GM12873 (cell line): Measurements from ENCODE around the gene FTSJ3.

Experiments
- TF ChIP-seq, protein P1 (sequence below): IDR thresholded peaks from 2 replicates; pipeline ENCODE4 v1.5.1; 2012; ENCODE audit warnings: low read depth, mild to moderate bottlenecking, moderate library complexity, low read length, control low read depth; ENCODE audit not compliant: insufficient read depth; ENCODE audit errors: missing control alignments

The FTSJ3 gene

DNA sequence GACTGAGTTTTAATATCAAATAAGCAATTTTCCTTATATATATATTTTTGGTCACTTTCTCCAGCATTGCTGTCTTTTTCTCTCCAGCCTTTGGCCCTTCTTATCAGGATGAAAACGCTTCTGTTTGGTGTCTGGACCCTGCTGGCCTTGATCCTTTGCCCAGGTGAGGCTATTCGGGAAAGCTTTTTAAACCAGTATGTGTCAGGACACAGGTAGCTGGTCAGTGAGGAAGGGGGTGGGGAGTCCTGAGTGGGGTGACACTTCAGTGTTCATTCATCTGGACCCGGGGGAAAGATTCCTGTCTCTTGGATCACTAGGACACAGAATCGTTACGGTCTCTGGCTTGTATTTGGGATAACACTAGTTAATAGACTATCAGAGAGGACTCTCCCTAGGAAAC is 27.2 kb upstream of the FTSJ3 start:
- TF ChIP-seq, protein P1, sequence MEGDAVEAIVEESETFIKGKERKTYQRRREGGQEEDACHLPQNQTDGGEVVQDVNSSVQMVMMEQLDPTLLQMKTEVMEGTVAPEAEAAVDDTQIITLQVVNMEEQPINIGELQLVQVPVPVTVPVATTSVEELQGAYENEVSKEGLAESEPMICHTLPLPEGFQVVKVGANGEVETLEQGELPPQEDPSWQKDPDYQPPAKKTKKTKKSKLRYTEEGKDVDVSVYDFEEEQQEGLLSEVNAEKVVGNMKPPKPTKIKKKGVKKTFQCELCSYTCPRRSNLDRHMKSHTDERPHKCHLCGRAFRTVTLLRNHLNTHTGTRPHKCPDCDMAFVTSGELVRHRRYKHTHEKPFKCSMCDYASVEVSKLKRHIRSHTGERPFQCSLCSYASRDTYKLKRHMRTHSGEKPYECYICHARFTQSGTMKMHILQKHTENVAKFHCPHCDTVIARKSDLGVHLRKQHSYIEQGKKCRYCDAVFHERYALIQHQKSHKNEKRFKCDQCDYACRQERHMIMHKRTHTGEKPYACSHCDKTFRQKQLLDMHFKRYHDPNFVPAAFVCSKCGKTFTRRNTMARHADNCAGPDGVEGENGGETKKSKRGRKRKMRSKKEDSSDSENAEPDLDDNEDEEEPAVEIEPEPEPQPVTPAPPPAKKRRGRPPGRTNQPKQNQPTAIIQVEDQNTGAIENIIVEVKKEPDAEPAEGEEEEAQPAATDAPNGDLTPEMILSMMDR = no peak

DNA sequence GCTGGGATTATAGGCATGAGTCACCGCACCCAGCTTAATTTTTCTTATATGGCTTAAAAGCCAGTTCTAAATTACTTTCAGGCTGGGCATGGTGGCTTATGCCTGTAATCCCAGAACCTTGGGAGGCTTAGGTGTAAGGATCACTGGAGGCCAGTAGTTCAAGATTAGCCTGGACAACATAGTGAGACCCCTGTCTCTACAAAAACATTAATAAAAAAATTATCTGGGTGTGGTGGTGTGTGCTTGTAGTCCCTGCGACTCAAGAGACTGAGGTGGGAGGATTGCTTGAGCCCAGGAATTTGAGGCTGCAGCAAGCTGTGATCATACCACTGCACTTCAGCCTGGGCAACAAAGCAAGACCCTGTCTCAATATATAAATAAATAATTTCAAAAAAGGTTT is 25.8 kb upstream of the FTSJ3 start:
- TF ChIP-seq, protein P1 = no peak

DNA sequence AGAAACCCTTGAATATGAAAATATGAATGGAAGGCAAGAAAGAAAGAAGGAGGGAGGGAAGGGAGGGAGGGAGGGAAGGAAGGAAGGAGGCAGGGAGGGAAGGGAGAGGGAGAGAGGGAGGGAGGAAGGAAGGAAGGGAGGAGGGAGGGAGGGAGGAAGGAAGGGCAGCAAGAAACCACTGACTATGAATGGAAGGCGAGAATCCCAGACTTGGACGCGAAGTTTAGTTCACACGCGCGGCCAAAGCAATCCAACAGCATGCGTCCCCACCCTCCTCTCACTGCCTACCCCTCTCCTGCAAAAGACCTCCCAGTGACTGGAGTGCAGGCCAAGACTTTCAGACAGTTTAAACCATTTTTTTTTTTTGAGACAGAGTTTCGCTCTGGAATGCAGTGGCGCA is 22.9 kb upstream of the FTSJ3 start:
- TF ChIP-seq, protein P1 = no peak

DNA sequence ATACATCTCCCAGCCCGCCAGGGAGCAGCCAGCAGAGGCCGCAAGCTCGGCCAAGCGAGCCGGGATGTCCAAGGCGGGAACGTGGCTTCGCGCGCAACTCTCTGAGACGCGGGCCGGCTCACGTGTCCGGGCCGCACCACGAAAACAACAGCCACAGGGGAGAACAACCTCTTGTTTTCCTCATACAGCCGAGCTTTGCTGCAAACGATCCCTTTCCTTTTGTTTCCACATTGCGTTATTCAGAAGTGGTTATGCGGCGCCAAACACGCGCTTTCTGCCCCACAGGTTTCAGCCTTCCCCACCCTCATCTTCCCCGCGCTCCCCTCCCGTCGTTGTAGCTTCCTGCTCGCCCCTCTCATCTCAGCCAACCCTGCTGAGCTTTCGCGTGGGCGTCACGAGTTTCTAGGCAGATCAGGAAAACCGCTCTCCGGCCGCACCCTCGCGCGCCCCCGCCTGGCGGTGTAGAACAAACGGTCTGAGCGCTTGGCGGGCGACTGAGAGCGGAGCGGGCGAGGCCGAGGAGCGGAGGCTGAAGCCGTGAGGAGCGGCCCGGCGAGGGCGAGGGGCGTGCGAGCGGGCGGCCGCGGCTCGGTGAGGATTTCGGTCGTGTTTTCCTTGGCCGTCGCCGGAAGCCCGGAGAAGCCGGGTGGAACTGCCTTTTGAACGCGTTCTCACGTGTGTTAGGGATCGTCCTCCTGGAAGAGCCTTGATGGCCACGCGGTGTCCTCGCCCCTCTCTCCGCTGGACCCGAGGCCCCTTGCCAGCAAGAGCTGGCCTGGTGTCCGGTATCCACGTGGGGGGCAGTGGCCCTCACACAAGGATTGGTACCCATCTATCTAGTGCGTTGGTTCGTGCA is 21.6 kb upstream of the FTSJ3 start:
- TF ChIP-seq, protein P1 = peak; percentile 61

DNA sequence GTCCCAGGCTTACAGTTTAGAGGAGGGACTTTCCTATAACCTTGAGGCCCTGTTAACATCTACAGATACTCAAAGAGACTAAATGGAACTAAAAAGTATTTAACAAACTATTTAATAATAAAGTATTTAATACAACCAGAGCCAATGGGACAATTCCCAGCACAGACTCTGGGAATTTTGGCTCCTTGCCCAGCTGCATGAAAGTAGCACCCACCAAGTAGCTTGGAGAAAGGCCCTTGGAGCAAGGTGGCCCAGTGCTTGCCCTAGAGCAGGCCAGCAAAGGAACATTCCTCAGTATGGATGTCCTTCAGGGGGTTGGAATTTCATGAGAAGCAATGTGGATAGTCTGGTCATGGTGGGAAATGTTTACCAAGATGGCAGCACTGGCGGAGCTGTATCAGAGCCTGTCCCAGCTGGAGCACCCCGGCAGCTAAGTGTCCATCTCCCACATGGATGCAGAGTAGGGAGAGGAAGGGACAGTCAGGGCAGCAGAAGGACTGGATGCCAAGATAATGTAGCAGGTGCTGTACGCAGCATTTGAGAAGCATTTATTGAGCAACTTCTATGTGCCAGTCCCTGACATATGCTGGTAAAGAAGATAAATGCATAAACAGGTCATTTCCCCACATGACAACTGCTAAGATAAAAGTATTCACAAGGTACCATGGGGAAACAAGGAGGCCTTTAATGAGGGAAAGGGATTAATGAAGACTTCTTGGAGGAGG is 20.2 kb upstream of the FTSJ3 start:
- TF ChIP-seq, protein P1 = no peak

DNA sequence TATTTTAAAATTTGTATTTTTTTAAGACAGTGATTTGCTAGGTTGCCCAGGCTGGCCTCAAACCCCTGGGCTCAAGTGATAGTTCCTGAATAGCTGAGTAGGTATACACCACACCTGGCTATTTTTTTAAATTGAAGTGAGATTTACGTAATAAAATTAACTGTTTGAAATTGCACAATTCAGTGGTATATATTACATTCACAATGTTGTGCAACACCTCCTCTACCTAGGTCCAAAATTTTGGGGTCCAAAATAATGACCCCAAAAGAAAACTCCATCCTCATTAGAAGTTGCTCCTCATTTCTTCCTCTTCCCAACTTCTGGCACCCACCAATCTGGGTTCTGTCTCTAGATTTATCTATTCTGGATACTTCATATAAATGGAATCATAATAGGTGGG is 18.0 kb upstream of the FTSJ3 start:
- TF ChIP-seq, protein P1 = no peak

DNA sequence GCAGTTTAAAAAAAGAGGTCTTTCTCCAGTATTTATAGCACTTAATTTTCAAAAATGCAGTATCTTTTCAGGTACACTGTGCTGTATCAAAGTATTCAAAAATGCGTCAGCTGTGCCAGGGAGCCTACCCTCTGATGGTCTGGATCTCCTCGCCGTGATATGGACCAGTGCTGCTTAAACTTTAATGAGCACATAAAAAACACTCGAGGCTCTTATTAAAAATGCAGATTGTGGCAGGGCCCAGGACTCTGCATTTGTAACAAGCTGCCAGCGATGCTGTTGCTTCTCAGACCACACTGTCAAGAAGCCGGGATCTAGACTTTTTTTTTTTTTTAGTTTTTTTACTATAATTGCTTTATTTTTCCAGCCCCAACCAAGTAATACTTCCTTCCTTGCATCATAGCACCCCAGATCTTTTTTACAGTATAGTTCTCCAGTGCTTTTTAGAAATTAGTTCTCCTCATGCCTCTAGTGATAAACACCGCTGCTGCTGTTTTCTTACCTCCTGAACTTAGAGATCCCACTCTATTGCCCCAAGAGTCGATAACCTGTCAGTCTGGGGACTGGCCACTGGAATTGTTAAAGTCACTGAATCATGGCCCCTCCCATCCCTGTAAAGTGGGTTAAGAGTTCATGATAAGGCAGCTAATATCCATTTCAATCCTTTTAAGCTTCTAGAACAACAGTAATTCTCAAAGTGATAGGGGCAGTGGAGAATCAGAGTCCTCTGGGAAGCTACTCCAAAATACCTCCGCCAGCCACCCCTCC is 16.6 kb upstream of the FTSJ3 start:
- TF ChIP-seq, protein P1 = no peak
